GM19328 (cell line): Measurements from ENCODE around the gene BCL2L11.

Source experiments
- ATAC-seq: cut with Tn5 transposase; IDR thresholded peaks from one replicate; pipeline ENCODE4 v1.9.1; 2021; ENCODE audit warnings: mild to moderate bottlenecking, moderate library complexity; ENCODE audit not compliant: unreplicated experiment

Gene BCL2L11

GRCh38 chr2:111117598-111118480 lies 2.9 kb upstream of the BCL2L11 start:
- no peak for ATAC-seq

GRCh38 chr2:111118481-111118980 lies 2.2 kb upstream of the BCL2L11 start:
- no peak for ATAC-seq

GRCh38 chr2:111118981-111119821 lies 1.5 kb upstream of the BCL2L11 start:
- no peak for ATAC-seq

- no peak for ATAC-seq
These were observed 877 bp upstream of the BCL2L11 start for GRCh38 chr2:111119822-111120252.

- ATAC-seq = no peak
These were observed 514 bp downstream of the BCL2L11 start for GRCh38 chr2:111121028-111121827.

- peak; percentile 41 for ATAC-seq
These were observed 1.3 kb downstream of the BCL2L11 start for GRCh38 chr2:111121828-111122630.

- no peak for ATAC-seq
These were observed 2.1 kb downstream of the BCL2L11 start for GRCh38 chr2:111122631-111123421.

GRCh38 chr2:111123751-111124150 lies 3.0 kb downstream of the BCL2L11 start:
- no peak for ATAC-seq

- no peak for ATAC-seq
These were observed 5.9 kb downstream of the BCL2L11 start for GRCh38 chr2:111126581-111126980.

- ATAC-seq = no peak
These were observed 6.6 kb downstream of the BCL2L11 start for GRCh38 chr2:111127351-111127750.

- ATAC-seq = no peak
These were observed 7.4 kb downstream of the BCL2L11 start for GRCh38 chr2:111128096-111128495.

- no peak for ATAC-seq
These were observed 12.9 kb downstream of the BCL2L11 start for GRCh38 chr2:111133603-111134002.

GRCh38 chr2:111134055-111134454 lies 13.3 kb downstream of the BCL2L11 start:
- ATAC-seq = no peak

- ATAC-seq = no peak
These were observed 14.7 kb downstream of the BCL2L11 start for GRCh38 chr2:111135237-111135909.

GRCh38 chr2:111135910-111136297 lies 15.2 kb downstream of the BCL2L11 start:
- no peak for ATAC-seq

- ATAC-seq = no peak
These were observed 18.1 kb downstream of the BCL2L11 start for GRCh38 chr2:111138839-111139238.

- ATAC-seq = no peak
These were observed 19.1 kb downstream of the BCL2L11 start for GRCh38 chr2:111139637-111140317.

- no peak for ATAC-seq
These were observed 20.1 kb downstream of the BCL2L11 start for GRCh38 chr2:111140815-111141214.
